CD4-positive, alpha-beta T cell treated with Interleukin-6 for 4 hours (primary cell): ENCODE measurements around the gene CCDC171.
"Not testable (repeated sequence)": the region's sequence is repeated elsewhere in the genome, so short reads cannot be mapped to it uniquely, and the experiment has no call there.

Source experiments
- DNase-seq: peaks from one replicate; pipeline ENCODE4 v3.0.0-alpha.2; 2020; ENCODE audit warnings: mixed read lengths

Gene CCDC171

GRCh38 chr9:15570769-15571168, 17.9 kb downstream of the CCDC171 start:
- no peak for DNase-seq

GRCh38 chr9:15572200-15572770, 19.4 kb downstream of the CCDC171 start:
- no peak for DNase-seq

GRCh38 chr9:15576350-15577050, 23.7 kb downstream of the CCDC171 start:
- no peak for DNase-seq

- DNase-seq = no peak
Observed at GRCh38 chr9:15578714-15579113, 25.9 kb downstream of the CCDC171 start.

- DNase-seq = no peak
Observed at GRCh38 chr9:15584379-15584778, 31.5 kb downstream of the CCDC171 start.

GRCh38 chr9:15592317-15592716, 39.5 kb downstream of the CCDC171 start:
- DNase-seq = no peak

GRCh38 chr9:15592940-15593339, 40.1 kb downstream of the CCDC171 start:
- DNase-seq = not testable (repeated sequence)

GRCh38 chr9:15600666-15601330, 48.0 kb downstream of the CCDC171 start:
- DNase-seq = not testable (repeated sequence)

GRCh38 chr9:15606643-15607472, 54.0 kb downstream of the CCDC171 start:
- peak; percentile 5 for DNase-seq

- DNase-seq = no peak
Observed at GRCh38 chr9:15612962-15613361, 60.1 kb downstream of the CCDC171 start.

- DNase-seq = no peak
Observed at GRCh38 chr9:15617782-15618181, 64.9 kb downstream of the CCDC171 start.

GRCh38 chr9:15618540-15619331, 65.9 kb downstream of the CCDC171 start:
- no peak for DNase-seq

GRCh38 chr9:15622318-15622971, 69.6 kb downstream of the CCDC171 start:
- no peak for DNase-seq

- no peak for DNase-seq
Observed at GRCh38 chr9:15635752-15636151, 82.9 kb downstream of the CCDC171 start.

- DNase-seq = no peak
Observed at GRCh38 chr9:15640121-15640520, 87.3 kb downstream of the CCDC171 start.

GRCh38 chr9:15641291-15641690, 88.4 kb downstream of the CCDC171 start:
- DNase-seq = no peak

GRCh38 chr9:15642369-15642962, 89.6 kb downstream of the CCDC171 start:
- DNase-seq = no peak

- DNase-seq = no peak
Observed at GRCh38 chr9:15670246-15670645, 117.4 kb downstream of the CCDC171 start.

GRCh38 chr9:15670894-15671293, 118.1 kb downstream of the CCDC171 start:
- DNase-seq = no peak

- DNase-seq = no peak
Observed at GRCh38 chr9:15693701-15694100, 140.9 kb downstream of the CCDC171 start.

GRCh38 chr9:15696979-15697378, 144.1 kb downstream of the CCDC171 start:
- DNase-seq = no peak
